Gastrocnemius medialis (tissue), 4 donors: ENCODE data around the gene CXorf49.
"Not testable (repeated sequence)": the region's sequence is repeated elsewhere in the genome, so short reads cannot be mapped to it uniquely, and the experiment has no call there.

Experiments
- CTCF ChIP-seq, 5 experiments: fragments of 450-650 bp in 3 of 5; fragments of 200-600 bp in 2 of 5; sonication (generic) in 2 of 5; IDR thresholded peaks in 4 of 5; conservative IDR thresholded peaks in 1 of 5; 1 replicate in 4 of 5; 2 replicates in 1 of 5; pipeline ENCODE4 v1.5.1; 2016 to 2019; ENCODE audit warnings: antibody characterized with exemption in 5 of 5, mild to moderate bottlenecking in 3 of 5, moderate library complexity in 3 of 5
- POLR2A ChIP-seq, 2 donors: fragments of 450-650 bp; IDR thresholded peaks; one replicate each; pipeline ENCODE4 v1.6.1; 2017; ENCODE audit warnings: antibody characterized with exemption in 2 of 2, mild to moderate bottlenecking in 2 of 2, moderate library complexity in 2 of 2

DNA sequence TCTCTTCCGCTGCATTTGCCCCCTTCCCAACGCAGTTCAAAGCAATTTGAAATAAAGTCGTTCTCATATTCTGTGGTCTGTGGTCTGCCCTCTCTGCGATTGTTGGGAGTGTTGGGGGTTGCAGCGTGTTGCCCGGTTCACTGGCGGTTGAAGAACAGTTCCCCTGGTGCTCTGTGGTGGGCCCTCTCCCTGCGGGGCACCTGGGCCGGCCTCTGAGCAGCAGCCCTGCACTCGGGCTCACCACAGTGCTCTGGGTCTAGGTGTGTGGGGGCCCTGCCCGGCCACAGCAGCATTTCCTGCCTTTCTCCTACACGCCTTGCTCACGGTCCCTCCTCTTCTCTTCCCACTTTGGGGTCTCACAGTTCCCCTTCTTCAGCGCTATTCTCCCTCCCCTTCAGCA lies 49.0 kb upstream of the CXorf49 start:
- not testable (repeated sequence) for TF ChIP-seq CTCF (IDR thresholded peaks at IDR 0.05 in 4 of 5, conservative IDR thresholded peaks at IDR 0.05 in 1 of 5); POLR2A (IDR thresholded peaks at IDR 0.05)
